HT-29 (cell line): Measurements from ENCODE around the gene LRRC47. TPM values are rescaled to one million over a fixed set of nuclear protein-coding genes. Genes with fewer than 3 reads are reported as not detected.
"Not testable (repeated sequence)": the region's sequence is repeated elsewhere in the genome, so short reads cannot be mapped to it uniquely, and the experiment has no call there.

Experiments
- DNase-seq: peaks from one replicate; pipeline ENCODE4 v3.0.0-alpha.2; 2015; ENCODE audit warnings: low spot score
- total RNA-seq: library from RNA; depleted of rRNA; stranded (reverse); fragments of >200 nt; shearing (Covaris generic); gene quantifications from 2 replicates; pipeline ENCODE4 v1.2.3, GENCODE V29; 2014

LRRC47 gene
- total RNA-seq, 1 experiment from 2014 or later, result 41.1 TPM

DNA sequence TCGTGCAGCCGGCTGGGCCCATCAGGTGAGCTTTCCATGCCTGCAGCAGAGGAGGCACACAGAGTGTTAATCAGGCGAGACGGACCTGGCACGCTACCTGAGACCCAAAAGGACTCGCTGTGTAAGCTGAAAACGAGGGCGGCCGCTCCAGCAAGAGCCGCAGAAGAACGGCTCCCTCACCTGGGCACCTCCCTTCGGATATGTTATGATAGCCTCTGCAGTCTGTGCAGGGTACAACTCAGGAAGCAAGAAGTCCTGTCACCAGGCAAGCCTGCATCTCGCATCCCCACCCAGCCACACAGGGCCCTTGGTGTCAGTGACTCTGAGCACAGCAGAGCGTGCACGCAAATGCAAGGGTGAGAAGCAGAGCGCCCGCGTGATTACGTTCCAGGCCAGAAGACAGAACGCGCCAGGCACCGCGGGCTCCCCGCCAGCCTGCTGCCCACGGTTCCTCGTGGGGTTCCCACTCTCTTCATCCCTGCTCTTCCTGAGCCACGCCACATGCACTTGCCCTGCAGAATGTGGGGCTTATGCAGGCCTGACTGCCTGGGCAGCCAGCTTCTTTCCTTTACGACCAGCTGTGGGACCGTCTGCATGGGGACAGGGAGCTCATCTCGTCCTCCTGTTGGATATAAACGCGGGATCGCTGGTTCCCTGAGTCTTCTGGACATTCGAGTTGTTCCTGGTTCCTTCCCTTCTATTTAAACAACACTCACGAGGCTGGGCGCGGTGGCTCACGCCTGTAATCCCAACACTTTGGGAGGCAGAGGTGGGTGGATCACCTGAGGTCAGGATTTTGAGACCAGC lies 20.2 kb upstream of the LRRC47 start:
- DNase-seq, result no peak

DNA sequence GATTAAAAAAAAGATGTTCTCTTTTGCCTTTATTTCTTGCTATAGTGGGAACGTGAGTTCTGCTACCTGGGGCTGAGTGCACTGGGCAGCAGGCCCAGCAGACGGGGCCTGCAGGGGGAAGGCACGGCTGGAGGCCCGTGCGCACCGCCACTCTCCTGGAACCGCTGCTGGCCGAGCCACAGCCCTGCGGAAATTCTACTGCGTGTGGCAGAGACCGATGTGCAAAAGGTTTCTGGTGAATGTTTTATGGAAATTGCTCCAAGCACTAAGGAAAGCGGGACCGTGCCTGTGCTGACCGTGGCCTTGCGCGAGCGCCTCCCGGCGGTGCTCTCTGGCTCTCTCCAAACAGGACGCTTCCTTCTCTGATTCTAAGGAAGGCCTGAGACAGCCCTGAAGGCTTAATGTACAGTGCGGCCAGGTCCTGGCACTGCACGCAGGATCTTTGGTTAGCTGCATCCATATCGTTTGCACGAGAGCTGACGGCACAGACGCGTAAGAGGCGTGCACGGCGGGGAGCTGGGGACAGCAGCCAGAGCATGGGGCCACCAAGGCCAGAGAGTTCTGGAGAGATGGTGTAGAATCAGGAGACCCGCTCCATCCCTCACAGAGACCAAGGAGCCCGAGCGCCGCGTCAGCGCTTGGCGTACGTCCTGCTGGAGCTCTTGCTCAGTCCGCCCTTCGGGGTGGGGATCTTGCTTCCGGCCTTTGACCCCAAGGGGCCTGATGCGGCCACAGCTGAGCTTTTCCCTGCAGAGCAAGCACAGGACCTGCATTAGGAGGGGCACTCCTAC lies 18.7 kb upstream of the LRRC47 start:
- DNase-seq, result no peak

- DNase-seq, result no peak
Observed at GRCh38 chr1:3814065-3814464, 17.8 kb upstream of the LRRC47 start.

GRCh38 chr1:3811595-3811911 lies 15.3 kb upstream of the LRRC47 start:
- DNase-seq, result no peak

- DNase-seq, result not testable (repeated sequence)
Observed at GRCh38 chr1:3810149-3810761, 14.0 kb upstream of the LRRC47 start.

DNA sequence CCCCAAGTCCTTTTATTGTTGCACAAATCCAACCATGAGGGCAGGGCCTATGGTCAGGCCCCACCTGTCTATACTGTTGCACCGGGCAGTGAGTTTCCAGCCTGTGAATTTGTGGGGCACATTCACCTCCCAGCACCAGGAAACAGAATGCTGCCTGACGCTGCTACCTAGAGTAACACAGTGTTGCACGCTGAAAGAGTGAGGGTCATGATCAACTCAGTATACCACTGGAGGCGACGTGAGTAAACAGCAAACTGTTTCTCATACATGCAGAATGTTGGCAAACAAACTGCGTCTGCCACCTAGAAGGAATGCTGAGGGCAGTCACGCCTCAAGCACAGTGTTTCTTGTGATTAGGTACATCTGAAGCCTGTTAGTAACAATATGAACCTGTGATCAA lies 13.4 kb upstream of the LRRC47 start:
- no peak for DNase-seq

DNA sequence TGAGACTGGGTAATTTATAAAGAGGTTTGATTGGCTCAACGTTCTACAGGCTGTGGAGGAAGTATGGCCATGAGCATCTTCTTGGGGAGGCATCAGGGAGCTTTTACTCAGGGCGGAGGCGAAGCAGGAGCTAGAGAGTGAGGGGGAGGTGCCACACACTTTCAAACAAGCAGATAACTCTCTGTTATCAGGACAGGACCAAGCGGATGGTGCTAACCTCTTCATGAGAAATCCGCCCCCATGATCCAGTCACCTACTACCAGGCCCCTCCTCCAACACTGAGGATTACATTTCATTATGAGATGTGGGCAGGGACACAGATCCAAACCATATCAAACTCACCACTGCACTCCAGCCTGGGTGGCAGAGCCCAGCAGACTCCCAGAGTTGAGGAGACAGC lies 11.5 kb upstream of the LRRC47 start:
- no peak for DNase-seq

- DNase-seq, result no peak
Observed at GRCh38 chr1:3805038-3805437, 8.7 kb upstream of the LRRC47 start.

GRCh38 chr1:3804627-3804944 lies 8.3 kb upstream of the LRRC47 start:
- not testable (repeated sequence) for DNase-seq

- DNase-seq, result no peak
Observed at GRCh38 chr1:3803905-3804626, 7.8 kb upstream of the LRRC47 start.

- not testable (repeated sequence) for DNase-seq
Observed at GRCh38 chr1:3800795-3801194, 4.5 kb upstream of the LRRC47 start.

GRCh38 chr1:3799976-3800685 lies 3.8 kb upstream of the LRRC47 start:
- no peak for DNase-seq

GRCh38 chr1:3795453-3796214 lies 664 bp downstream of the LRRC47 start:
- no peak for DNase-seq

- no peak for DNase-seq
Observed at GRCh38 chr1:3790952-3791351, 5.3 kb downstream of the LRRC47 start.

- no peak for DNase-seq
Observed at GRCh38 chr1:3790500-3790923, 5.8 kb downstream of the LRRC47 start.

GRCh38 chr1:3789421-3790300 lies 6.6 kb downstream of the LRRC47 start:
- DNase-seq, result no peak

GRCh38 chr1:3788756-3789420 lies 7.4 kb downstream of the LRRC47 start:
- DNase-seq, result no peak

GRCh38 chr1:3787745-3788605 lies 8.3 kb downstream of the LRRC47 start:
- DNase-seq, result no peak
